Cardiac muscle cell (in vitro differentiated cells and primary cell): ENCODE results near the gene NAALADL2. TPM values are rescaled to one million over a fixed set of nuclear protein-coding genes. Genes with fewer than 3 reads are reported as not detected.

Experiments
- DNase-seq, 2 donors: peaks; one replicate each; pipeline versions ENCODE4 v3.0.0 to v3.0.0-alpha.2; 2010 to 2017; ENCODE audit warnings: low read depth in 1 of 2, low spot score in 1 of 2
- H3K27ac ChIP-seq: fragments of 200-600 bp; sonication (generic); 2 replicates; pipeline ENCODE4 v1.5.1; 2016
- H3K27me3 ChIP-seq: fragments of 200-600 bp; sonication (generic); 2 replicates; pipeline ENCODE4 v1.6.0; 2016; ENCODE audit warnings: control low read depth
- H3K36me3 ChIP-seq: fragments of 200-600 bp; sonication (generic); 2 replicates; pipeline ENCODE4 v1.5.1; 2016; ENCODE audit warnings: control low read depth
- H3K4me1 ChIP-seq: fragments of 200-600 bp; sonication (generic); 2 replicates; pipeline ENCODE4 v1.8.1; 2017; ENCODE audit warnings: low read depth, mild to moderate bottlenecking, mixed run types
- H3K4me3 ChIP-seq: fragments of 200-600 bp; sonication (generic); 2 replicates; pipeline ENCODE4 v1.5.1; 2016; ENCODE audit warnings: mild to moderate bottlenecking
- H3K9me3 ChIP-seq: fragments of 200-600 bp; sonication (generic); 2 replicates; pipeline ENCODE4 v1.5.1; 2017; ENCODE audit warnings: low read depth, mild to moderate bottlenecking, control low read depth
- polyA plus RNA-seq: library from polyadenylated mRNA; unstranded; fragments of >200 nt; fragmentation: Nextera tagmentation; extraction: Ambion mirVana; gene quantifications from 2 replicates; pipeline ENCODE4 v1.2.1, GENCODE V29; 2016
- total RNA-seq: library from RNA; depleted of rRNA; stranded (reverse); fragments of >200 nt; gene quantifications from 2 replicates; pipeline ENCODE4 v1.2.3, GENCODE V29; 2016
- TF ChIP-seq, protein P1 (sequence below): IDR thresholded peaks from 2 replicates; pipeline ENCODE4 v1.5.1; 2012; ENCODE audit warnings: low read depth, mild to moderate bottlenecking, low read length

NAALADL2 gene
- total and polyA plus RNA-seq, 2 experiments from 2014 or later: 2.4 to 3.8 TPM

DNA sequence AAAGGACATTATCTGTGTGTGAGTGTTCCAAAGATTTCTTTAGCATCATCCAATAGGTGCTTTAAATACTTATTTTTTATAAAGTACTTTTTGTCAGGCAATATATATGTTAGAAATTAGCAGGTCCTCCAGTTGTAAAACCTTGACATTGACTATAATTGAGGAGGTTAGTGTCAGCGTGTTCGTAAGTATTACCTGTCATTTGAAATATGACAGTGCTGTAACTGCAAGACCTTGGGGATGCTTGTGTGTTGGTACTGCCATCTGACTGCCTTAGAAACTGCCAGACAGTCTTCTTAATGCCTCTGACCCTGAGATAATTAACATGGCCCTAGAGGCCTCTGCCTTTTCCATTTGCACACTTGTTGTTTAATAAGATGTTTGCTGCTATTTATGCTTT lies 170.7 kb downstream of the NAALADL2 start:
- no peaks in the 10 kb centered on the region for H3K27me3 ChIP-seq
- no peak for DNase-seq
- no peaks in the 10 kb centered on the region for H3K9me3 ChIP-seq
- H3K36me3 ChIP-seq: no peaks in the 10 kb centered on the region
- H3K4me3 ChIP-seq: no peak overlapping the region
- TF ChIP-seq, protein P1, sequence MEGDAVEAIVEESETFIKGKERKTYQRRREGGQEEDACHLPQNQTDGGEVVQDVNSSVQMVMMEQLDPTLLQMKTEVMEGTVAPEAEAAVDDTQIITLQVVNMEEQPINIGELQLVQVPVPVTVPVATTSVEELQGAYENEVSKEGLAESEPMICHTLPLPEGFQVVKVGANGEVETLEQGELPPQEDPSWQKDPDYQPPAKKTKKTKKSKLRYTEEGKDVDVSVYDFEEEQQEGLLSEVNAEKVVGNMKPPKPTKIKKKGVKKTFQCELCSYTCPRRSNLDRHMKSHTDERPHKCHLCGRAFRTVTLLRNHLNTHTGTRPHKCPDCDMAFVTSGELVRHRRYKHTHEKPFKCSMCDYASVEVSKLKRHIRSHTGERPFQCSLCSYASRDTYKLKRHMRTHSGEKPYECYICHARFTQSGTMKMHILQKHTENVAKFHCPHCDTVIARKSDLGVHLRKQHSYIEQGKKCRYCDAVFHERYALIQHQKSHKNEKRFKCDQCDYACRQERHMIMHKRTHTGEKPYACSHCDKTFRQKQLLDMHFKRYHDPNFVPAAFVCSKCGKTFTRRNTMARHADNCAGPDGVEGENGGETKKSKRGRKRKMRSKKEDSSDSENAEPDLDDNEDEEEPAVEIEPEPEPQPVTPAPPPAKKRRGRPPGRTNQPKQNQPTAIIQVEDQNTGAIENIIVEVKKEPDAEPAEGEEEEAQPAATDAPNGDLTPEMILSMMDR: no peak
- H3K27ac ChIP-seq: no peak overlapping the region
- H3K4me1 ChIP-seq: no peaks in the 10 kb centered on the region

DNA sequence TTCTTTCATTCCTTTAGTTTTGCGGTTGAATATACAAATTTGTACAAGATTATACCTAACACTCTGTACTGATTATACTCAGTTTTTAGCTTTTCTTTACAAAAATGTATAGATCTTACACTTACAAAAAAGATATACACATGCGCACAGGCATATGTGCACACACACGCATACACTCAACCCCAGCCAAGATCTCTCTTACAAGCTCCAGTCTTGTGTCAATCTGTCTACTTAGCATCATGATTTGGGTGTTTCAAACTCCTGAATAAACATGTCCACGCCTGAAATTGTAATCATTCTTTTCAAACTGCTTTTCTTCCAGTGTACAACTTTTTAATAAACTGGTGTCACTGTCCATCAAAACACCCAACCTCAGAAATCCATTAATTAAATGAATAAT lies 180.7 kb downstream of the NAALADL2 start:
- Histone ChIP-seq H3K36me3 (no peaks in the 10 kb centered on the region), H3K4me3 (no peak overlapping the region), H3K9me3 (no peaks in the 10 kb centered on the region), H3K27ac (no peak overlapping the region), H3K4me1 (no peaks in the 10 kb centered on the region), H3K27me3 (no peaks in the 10 kb centered on the region)
- TF ChIP-seq, protein P1: no peak
- DNase-seq: no peak

- no peak overlapping the region for H3K27ac ChIP-seq
- no peak for DNase-seq
- H3K9me3 ChIP-seq: no peaks in the 10 kb centered on the region
- no peak overlapping the region for H3K4me3 ChIP-seq
- H3K36me3 ChIP-seq: no peaks in the 10 kb centered on the region
- H3K27me3 ChIP-seq: no peaks in the 10 kb centered on the region
- H3K4me1 ChIP-seq: no peaks in the 10 kb centered on the region
- TF ChIP-seq, protein P1: no peak
Measured at GRCh38 chr3:175041369-175041768, 182.2 kb downstream of the NAALADL2 start.

GRCh38 chr3:175046601-175047000 lies 187.5 kb downstream of the NAALADL2 start:
- Histone ChIP-seq H3K27ac (no peak overlapping the region), H3K9me3 (no peaks in the 10 kb centered on the region), H3K27me3 (no peaks in the 10 kb centered on the region), H3K4me1 (no peaks in the 10 kb centered on the region), H3K4me3 (no peak overlapping the region), H3K36me3 (no peaks in the 10 kb centered on the region)
- DNase-seq: peak in 1 of 2 donors; percentile 37
- TF ChIP-seq, protein P1: no peak

DNA sequence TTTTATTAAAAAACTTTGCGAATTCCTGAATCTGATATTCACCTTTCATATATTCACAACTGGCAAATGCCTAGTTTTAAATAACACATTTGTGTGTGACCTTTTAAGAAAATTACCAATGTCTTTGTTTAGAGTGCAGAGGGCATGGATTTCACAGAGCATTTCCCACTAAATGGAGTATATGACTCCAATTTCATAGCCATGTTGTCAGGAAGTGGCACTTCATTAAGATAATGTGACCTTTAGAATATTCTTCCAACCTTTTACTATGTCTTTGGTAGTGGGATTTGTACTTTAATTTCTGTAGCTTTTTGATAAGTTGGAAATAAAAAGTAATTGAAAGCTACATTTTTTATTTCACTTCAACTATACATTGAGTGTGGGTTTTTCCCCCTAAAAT lies 188.7 kb downstream of the NAALADL2 start:
- no peak for DNase-seq
- H3K36me3 ChIP-seq: no peaks in the 10 kb centered on the region
- TF ChIP-seq, protein P1: no peak
- H3K4me1 ChIP-seq: no peaks in the 10 kb centered on the region
- no peaks in the 10 kb centered on the region for H3K9me3 ChIP-seq
- H3K27ac ChIP-seq: no peak overlapping the region
- no peak overlapping the region for H3K4me3 ChIP-seq
- no peaks in the 10 kb centered on the region for H3K27me3 ChIP-seq

GRCh38 chr3:175057401-175057800 lies 198.3 kb downstream of the NAALADL2 start:
- Histone ChIP-seq H3K36me3 (no peaks in the 10 kb centered on the region), H3K27ac (no peak overlapping the region), H3K27me3 (no peaks in the 10 kb centered on the region), H3K4me1 (no peaks in the 10 kb centered on the region), H3K9me3 (no peaks in the 10 kb centered on the region), H3K4me3 (no peak overlapping the region)
- TF ChIP-seq, protein P1: no peak
- DNase-seq: no peak
